AG04450 (cell line): ENCODE data around the gene BABAM2. TPM values are rescaled to one million over a fixed set of nuclear protein-coding genes. Genes with fewer than 3 reads are reported as not detected.
A peak's percentile ranks its signal among the peaks of the same experiment; 100 is the strongest.

Source experiments
- CTCF ChIA-PET: fragments of 300-600, 350-600 bp; formaldehyde crosslinking; extraction: SDS; loops from one replicate; lab custom pipeline; 2022; ENCODE audit warnings: antibody characterized with exemption, inconsistent platforms; lab: Charles Lee
- POLR2A ChIA-PET: fragments of 350-600 bp; formaldehyde crosslinking; extraction: SDS; loops from one replicate; lab custom pipeline; 2021; ENCODE audit warnings: antibody characterized with exemption, inconsistent platforms; lab: Yijun Ruan, JAX
- DNase-seq: peaks from one replicate; pipeline ENCODE4 v3.0.0-alpha.2; 2011; ENCODE audit warnings: low read depth, low spot score
- H3K27ac ChIP-seq: one replicate; pipeline ENCODE4 v1.5.1; 2012; ENCODE audit warnings: low read depth, low read length, control low read depth
- H3K27me3 ChIP-seq: one replicate; pipeline ENCODE4 v1.6.0; 2012; ENCODE audit warnings: low read length; ENCODE audit not compliant: control insufficient read depth, insufficient read depth
- H3K4me3 ChIP-seq: 2 replicates; pipeline ENCODE4 v1.5.1; 2011; ENCODE audit warnings: mild to moderate bottlenecking, low read depth, low read length, control low read depth
- H3K9me3 ChIP-seq: 2 replicates; pipeline ENCODE4 v1.5.1; 2012; ENCODE audit warnings: low read length; ENCODE audit not compliant: control insufficient read depth, insufficient read depth
- CTCF ChIP-seq: IDR thresholded peaks from 2 replicates; pipeline ENCODE4 v1.5.1; 2011; ENCODE audit warnings: low read depth, low read length, control low read depth, inconsistent platforms
- polyA plus RNA-seq: library from polyadenylated mRNA; depleted of rRNA; stranded (reverse); fragments of >200 nt; gene quantifications from 2 replicates; pipeline ENCODE4 v1.2.3, GENCODE V29; 2011

The BABAM2 gene
- polyA plus RNA-seq, 1 experiment, result 44.5 TPM

- POLR2A ChIA-PET, result interaction anchor here (0.7 kb wide), 1 partner anchor 434 kb away, joined by 3 read pairs; no protein-coding TSS in a partner anchor
- no peak for TF ChIP-seq CTCF
- H3K27me3 ChIP-seq, result no peaks in the 10 kb centered on the region
- H3K9me3 ChIP-seq, result no peaks in the 10 kb centered on the region
- no peak overlapping the region for H3K27ac ChIP-seq
- DNase-seq, result no peak
- CTCF ChIA-PET, result no interaction called here
- H3K4me3 ChIP-seq, result no peak overlapping the region
Observed at GRCh38 chr2:27956888-27957287, 66.4 kb downstream of the BABAM2 start.

GRCh38 chr2:27958711-27959378 lies 68.3 kb downstream of the BABAM2 start:
- no peak overlapping the region for H3K4me3 ChIP-seq
- no peak for TF ChIP-seq CTCF
- H3K27me3 ChIP-seq, result no peaks in the 10 kb centered on the region
- no peak overlapping the region for H3K27ac ChIP-seq
- CTCF ChIA-PET, result no interaction called here
- no peak for DNase-seq
- POLR2A ChIA-PET, result no interaction called here
- no peaks in the 10 kb centered on the region for H3K9me3 ChIP-seq

DNA sequence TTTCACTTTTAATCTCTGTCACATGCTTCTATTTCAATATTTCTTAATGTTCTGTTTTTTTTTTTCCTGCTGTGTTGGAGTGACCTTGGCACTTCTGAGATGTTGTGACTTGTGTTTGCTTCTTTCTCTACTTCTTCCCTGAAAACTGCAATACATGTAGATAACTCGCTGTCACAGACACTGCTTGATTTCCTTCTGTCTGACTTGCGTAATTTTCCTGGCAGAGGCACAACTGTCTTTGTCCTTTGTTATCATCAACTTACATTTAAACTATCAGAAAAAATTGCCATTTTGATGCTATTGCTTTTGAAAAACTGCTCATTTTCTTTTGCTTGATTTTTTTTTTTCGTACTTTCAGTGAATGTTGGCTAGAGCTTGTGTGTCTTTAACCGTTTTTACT lies 69.0 kb downstream of the BABAM2 start:
- DNase-seq, result no peak
- POLR2A ChIA-PET, result interaction anchor here (0.8 kb wide), 1 partner anchor 84 kb away, joined by 3 read pairs; no protein-coding TSS in a partner anchor

DNA sequence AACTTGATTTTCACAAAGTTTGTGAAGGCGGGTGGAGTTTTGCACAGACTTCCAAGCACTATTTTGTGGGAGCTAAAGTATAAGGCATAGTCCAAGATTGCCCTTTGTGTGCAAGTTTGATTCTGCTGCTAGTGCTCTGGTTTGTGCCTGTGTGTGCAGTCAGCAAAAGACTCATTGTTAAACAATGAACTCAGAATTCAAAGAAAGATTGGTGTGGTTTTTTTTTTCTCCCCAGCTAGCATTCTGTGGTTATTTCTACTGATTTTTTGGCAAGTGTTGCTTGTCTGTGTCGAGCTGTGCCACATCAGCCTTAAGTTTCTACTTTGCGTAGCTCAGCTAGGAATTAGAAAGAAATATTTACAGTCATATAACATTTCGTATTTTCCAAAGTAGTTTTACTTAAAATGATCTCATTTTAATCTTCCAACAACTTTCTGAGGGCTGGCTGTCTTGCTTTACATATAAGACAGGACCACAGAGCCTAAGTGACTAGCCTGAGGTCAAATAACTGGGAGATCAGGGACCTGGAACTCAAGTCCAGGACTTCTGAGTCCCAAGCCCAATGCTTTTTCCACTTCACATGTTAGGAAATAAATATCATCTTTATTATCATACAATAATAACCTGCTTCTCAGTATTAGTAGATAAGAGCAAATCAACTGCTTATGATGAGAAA lies 69.8 kb downstream of the BABAM2 start:
- POLR2A ChIA-PET, result interaction anchor here (0.8 kb wide), 1 partner anchor 83 kb away, joined by 3 read pairs; no protein-coding TSS in a partner anchor
- peak overlapping the region; percentile 85 for H3K27ac ChIP-seq
- peak; percentile 78 for DNase-seq
- no peaks in the 10 kb centered on the region for H3K9me3 ChIP-seq
- no peaks in the 10 kb centered on the region for H3K27me3 ChIP-seq
- peak overlapping the region; percentile 28; the same call in 1 of the 2 replicates for H3K4me3 ChIP-seq
- no peak for TF ChIP-seq CTCF
- CTCF ChIA-PET, result interaction anchor here (0.7 kb wide), 1 partner anchor 237 kb away, joined by 3 read pairs; no protein-coding TSS in a partner anchor

More for the DNA sequence above, 69.0 kb downstream of the BABAM2 start:
- Histone ChIP-seq H3K4me3 (no peak overlapping the region), H3K9me3 (no peaks in the 10 kb centered on the region), H3K27ac (peak overlapping the region; percentile 49), H3K27me3 (no peaks in the 10 kb centered on the region)
- no peak for TF ChIP-seq CTCF
- CTCF ChIA-PET, result no interaction called here

GRCh38 chr2:27962006-27962405 lies 71.5 kb downstream of the BABAM2 start:
- no peak for TF ChIP-seq CTCF
- Histone ChIP-seq H3K27me3 (no peaks in the 10 kb centered on the region), H3K9me3 (no peaks in the 10 kb centered on the region), H3K4me3 (no peak overlapping the region), H3K27ac (no peak overlapping the region)
- POLR2A ChIA-PET, result no interaction called here
- no peak for DNase-seq
- CTCF ChIA-PET, result interaction anchor here (1.5 kb wide), 1 partner anchor 278 kb away, joined by 5 read pairs; no protein-coding TSS in a partner anchor
